ENCODE data around the gene PRR5L. TPM values are rescaled to one million over a fixed set of nuclear protein-coding genes. Genes with fewer than 3 reads are reported as not detected.

Gene PRR5L
- polyA plus RNA-seq, 4 donors = 5.6 to 62.2 (median 10.4) TPM

GRCh38 chr11:36360826-36361415 lies 64.8 kb downstream of the PRR5L start:
- DNase-seq = peak in 1 of 2 donors; percentile 51
- Histone ChIP-seq H3K36me3 (ENCODE audit: control insufficient read depth in 3 of 3, insufficient read depth in 2 of 3, low read depth in 1 of 3, low read length in 3 of 3) (no peaks in the 10 kb centered on the region), H3K4me1 (ENCODE audit: control insufficient read depth in 3 of 3, insufficient read depth in 2 of 3, low read depth in 1 of 3, low read length in 2 of 3) (peaks cover 4 to 49% (median 18%) of the 10 kb centered on the region in 3 donors), H3K4me3 (ENCODE audit: low read depth in 1 of 3, low read length in 3 of 3) (no peak overlapping the region), H3K27ac (ENCODE audit: low read depth in 1 of 3, low read length in 2 of 3) (peak overlapping the region in 1 of 3 donors; percentile 46), H3K27me3 (ENCODE audit: control insufficient read depth in 3 of 3, insufficient read depth in 3 of 3, low read length in 3 of 3) (no peaks in the 10 kb centered on the region), H3K9me3 (ENCODE audit: control insufficient read depth in 2 of 2, insufficient read depth in 1 of 2, low read depth in 1 of 2, low read length in 1 of 2) (no peaks in the 10 kb centered on the region)
- 60 to 67% (median 63%) methylated on average over 4 of the region's 4 CpGs for WGBS, 3 donors
- no peak for FAIRE-seq

DNA sequence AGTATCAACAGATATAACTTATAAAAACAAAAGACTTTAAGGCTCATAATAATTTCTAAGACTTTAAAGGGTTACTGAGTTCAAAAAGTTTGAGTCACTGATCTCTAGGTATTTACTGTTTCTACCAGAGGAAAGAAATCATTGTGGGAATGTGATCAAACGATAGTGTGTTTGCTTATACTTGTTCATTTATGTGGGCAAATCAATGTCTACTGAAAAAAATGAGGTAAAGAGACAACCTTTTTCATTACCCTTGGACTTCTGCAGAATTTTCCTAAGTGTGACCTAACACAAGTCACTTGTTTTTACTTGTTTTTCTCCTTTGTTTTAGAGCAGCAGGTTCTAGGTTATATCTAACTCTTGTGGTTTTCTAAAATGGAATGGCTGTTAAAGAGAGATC lies 65.4 kb downstream of the PRR5L start:
- FAIRE-seq (no peak), DNase-seq (no peak)
- no peak overlapping the region for H3K4me3 ChIP-seq (ENCODE audit: low read depth in 1 of 3, low read length in 3 of 3)
- no peaks in the 10 kb centered on the region for H3K27me3 ChIP-seq (ENCODE audit: control insufficient read depth in 3 of 3, insufficient read depth in 3 of 3, low read length in 3 of 3)
- peak overlapping the region in 1 of 3 donors; percentile 88 for H3K27ac ChIP-seq (ENCODE audit: low read depth in 1 of 3, low read length in 2 of 3)
- peaks cover 4 to 44% (median 18%) of the 10 kb centered on the region in 3 donors for H3K4me1 ChIP-seq (ENCODE audit: control insufficient read depth in 3 of 3, insufficient read depth in 2 of 3, low read depth in 1 of 3, low read length in 2 of 3)
- H3K36me3 ChIP-seq (ENCODE audit: control insufficient read depth in 3 of 3, insufficient read depth in 2 of 3, low read depth in 1 of 3, low read length in 3 of 3) = no peaks in the 10 kb centered on the region
- 19 to 45% (median 24%) methylated on average over 1 of the region's 1 CpG for WGBS, 3 donors
- no peaks in the 10 kb centered on the region for H3K9me3 ChIP-seq (ENCODE audit: control insufficient read depth in 2 of 2, insufficient read depth in 1 of 2, low read depth in 1 of 2, low read length in 1 of 2)

GRCh38 chr11:36361901-36362391 lies 65.9 kb downstream of the PRR5L start:
- no peaks in the 10 kb centered on the region for H3K27me3 ChIP-seq (ENCODE audit: control insufficient read depth in 3 of 3, insufficient read depth in 3 of 3, low read length in 3 of 3)
- DNase-seq (peak in 1 of 2 donors; percentile 67), FAIRE-seq (no peak)
- peaks cover 4 to 40% (median 18%) of the 10 kb centered on the region in 3 donors for H3K4me1 ChIP-seq (ENCODE audit: control insufficient read depth in 3 of 3, insufficient read depth in 2 of 3, low read depth in 1 of 3, low read length in 2 of 3)
- H3K9me3 ChIP-seq (ENCODE audit: control insufficient read depth in 2 of 2, insufficient read depth in 1 of 2, low read depth in 1 of 2, low read length in 1 of 2) = no peaks in the 10 kb centered on the region
- H3K4me3 ChIP-seq (ENCODE audit: low read depth in 1 of 3, low read length in 3 of 3) = no peak overlapping the region
- no peaks in the 10 kb centered on the region for H3K36me3 ChIP-seq (ENCODE audit: control insufficient read depth in 3 of 3, insufficient read depth in 2 of 3, low read depth in 1 of 3, low read length in 3 of 3)
- 42 to 87% (median 56%) methylated on average over 11 of the region's 11 CpGs for WGBS, 3 donors
- peak overlapping the region in 1 of 3 donors; percentile 88 for H3K27ac ChIP-seq (ENCODE audit: low read depth in 1 of 3, low read length in 2 of 3)

DNA sequence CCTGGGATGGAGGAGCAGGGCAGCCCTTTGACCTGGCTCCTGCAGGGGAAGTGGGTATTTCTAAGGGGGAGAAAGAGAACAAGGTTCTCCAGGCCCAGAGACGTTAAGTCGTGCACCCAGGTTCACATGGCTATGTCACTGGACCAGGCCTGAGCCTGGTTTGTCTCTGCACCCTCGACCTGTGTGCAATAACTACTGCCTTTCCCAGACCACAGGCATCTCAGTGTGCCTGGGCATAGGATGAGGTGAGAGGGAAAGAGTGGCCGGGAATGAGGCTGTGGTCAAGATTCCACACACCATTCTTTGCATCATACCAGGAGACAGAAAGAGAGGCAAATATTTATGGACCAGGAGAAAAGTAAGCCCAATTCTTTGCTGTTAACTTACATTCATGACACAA lies 66.8 kb downstream of the PRR5L start:
- DNase-seq (no peak), FAIRE-seq (no peak)
- Histone ChIP-seq H3K9me3 (ENCODE audit: control insufficient read depth in 2 of 2, insufficient read depth in 1 of 2, low read depth in 1 of 2, low read length in 1 of 2) (no peaks in the 10 kb centered on the region), H3K36me3 (ENCODE audit: control insufficient read depth in 3 of 3, insufficient read depth in 2 of 3, low read depth in 1 of 3, low read length in 3 of 3) (no peaks in the 10 kb centered on the region), H3K27me3 (ENCODE audit: control insufficient read depth in 3 of 3, insufficient read depth in 3 of 3, low read length in 3 of 3) (no peaks in the 10 kb centered on the region), H3K4me1 (ENCODE audit: control insufficient read depth in 3 of 3, insufficient read depth in 2 of 3, low read depth in 1 of 3, low read length in 2 of 3) (peaks cover 7 to 47% (median 18%) of the 10 kb centered on the region in 3 donors), H3K4me3 (ENCODE audit: low read depth in 1 of 3, low read length in 3 of 3) (no peak overlapping the region), H3K27ac (ENCODE audit: low read depth in 1 of 3, low read length in 2 of 3) (peak overlapping the region in 1 of 3 donors; percentile 88)
- 60 to 90% (median 83%) methylated on average over 4 of the region's 4 CpGs for WGBS, 3 donors

DNA sequence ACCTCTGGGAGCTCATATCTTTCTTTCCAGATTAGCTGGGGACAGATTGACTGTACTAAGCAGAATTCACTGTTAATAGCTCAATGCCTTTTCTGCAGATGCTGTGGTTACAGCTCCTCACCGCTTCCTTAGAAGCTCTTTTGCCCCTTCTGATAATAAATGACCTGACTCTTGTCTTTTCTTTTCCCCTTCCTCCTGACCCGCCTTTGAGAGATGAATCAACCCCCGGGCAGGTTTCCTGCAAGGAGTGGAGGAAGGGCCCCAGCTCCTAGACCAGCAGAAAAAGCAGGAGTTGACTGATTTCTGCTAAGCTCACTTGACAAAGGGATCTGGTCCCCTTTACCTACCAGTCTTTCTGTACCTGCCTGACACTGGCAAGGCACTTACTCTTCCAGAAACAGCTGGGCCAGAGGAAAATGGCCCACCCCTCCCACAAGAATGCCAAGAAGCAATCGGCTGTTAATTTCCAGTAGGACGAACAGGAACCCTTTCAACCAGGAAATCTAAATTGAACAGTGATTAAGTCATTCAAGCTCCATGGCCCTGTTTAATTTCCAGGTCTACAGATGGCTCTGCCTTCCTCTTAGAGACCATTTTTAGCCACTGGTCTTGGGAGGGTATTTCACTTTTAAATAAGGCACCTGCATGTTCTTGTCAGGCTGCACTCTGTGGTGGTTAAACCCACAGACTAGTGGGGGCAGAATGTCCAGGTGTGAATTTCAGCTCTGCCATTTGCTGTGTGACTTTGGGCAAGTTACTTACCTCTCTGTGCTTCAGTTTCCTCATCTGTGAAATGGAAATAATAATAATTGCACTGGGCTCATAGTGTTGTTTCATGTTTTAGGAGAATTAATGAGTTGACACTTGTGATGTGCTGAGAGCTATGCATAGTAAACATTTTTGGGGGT lies 67.5 kb downstream of the PRR5L start:
- Histone ChIP-seq H3K4me1 (ENCODE audit: control insufficient read depth in 3 of 3, insufficient read depth in 2 of 3, low read depth in 1 of 3, low read length in 2 of 3) (peaks cover 7 to 50% (median 18%) of the 10 kb centered on the region in 3 donors), H3K9me3 (ENCODE audit: control insufficient read depth in 2 of 2, insufficient read depth in 1 of 2, low read depth in 1 of 2, low read length in 1 of 2) (no peaks in the 10 kb centered on the region), H3K27ac (ENCODE audit: low read depth in 1 of 3, low read length in 2 of 3) (peak overlapping the region in 2 of 3 donors; percentile 85 to 88), H3K27me3 (ENCODE audit: control insufficient read depth in 3 of 3, insufficient read depth in 3 of 3, low read length in 3 of 3) (no peaks in the 10 kb centered on the region), H3K36me3 (ENCODE audit: control insufficient read depth in 3 of 3, insufficient read depth in 2 of 3, low read depth in 1 of 3, low read length in 3 of 3) (no peaks in the 10 kb centered on the region), H3K4me3 (ENCODE audit: low read depth in 1 of 3, low read length in 3 of 3) (no peak overlapping the region)
- WGBS, 3 donors = 17 to 34% (median 28%) methylated on average over 5 of the region's 5 CpGs
- DNase-seq = peak; percentile 37 to 77
- FAIRE-seq = no peak

DNA sequence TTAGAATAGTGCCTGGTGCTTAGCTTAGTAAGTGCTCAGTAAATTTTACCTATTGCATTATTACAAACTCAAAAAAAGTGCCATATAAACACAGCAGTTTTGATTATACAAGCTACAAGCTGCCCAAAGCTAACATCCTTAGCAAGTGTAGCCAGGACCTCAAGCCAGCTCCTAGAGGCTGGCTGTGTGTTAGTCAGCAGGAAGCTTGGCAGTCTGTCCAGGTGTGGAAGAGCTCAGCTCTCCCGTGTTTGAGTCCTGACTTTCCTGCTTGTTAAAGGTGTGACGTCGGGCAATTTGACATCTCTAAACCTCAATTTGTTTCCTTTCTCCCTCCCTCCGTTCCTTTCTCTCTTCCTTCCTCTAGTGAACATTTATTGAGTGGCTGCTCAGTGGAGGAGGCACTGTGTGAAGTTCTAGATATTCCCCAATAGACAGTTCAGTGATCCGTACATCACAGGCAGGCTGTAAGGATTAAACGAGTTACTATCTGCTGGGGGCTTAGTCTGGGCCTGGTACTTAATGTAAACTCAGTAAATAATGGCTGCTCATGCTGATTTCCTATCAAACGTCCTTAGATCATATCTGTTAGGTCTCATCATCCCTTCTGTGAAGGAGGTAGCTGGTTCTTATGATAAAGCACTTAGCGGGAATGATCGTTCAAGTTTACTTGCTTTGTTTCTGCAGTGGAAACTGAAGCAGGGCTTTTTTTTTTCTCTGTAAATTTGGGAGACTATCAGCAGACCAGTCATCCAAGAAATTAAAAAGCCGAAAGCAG lies 68.7 kb downstream of the PRR5L start:
- H3K4me3 ChIP-seq (ENCODE audit: low read depth in 1 of 3, low read length in 3 of 3) = no peak overlapping the region
- no peaks in the 10 kb centered on the region for H3K36me3 ChIP-seq (ENCODE audit: control insufficient read depth in 3 of 3, insufficient read depth in 2 of 3, low read depth in 1 of 3, low read length in 3 of 3)
- 66 to 77% (median 66%) methylated on average over 10 of the region's 10 CpGs for WGBS, 3 donors
- H3K4me1 ChIP-seq (ENCODE audit: control insufficient read depth in 3 of 3, insufficient read depth in 2 of 3, low read depth in 1 of 3, low read length in 2 of 3) = peaks cover 7 to 50% (median 18%) of the 10 kb centered on the region in 3 donors
- FAIRE-seq (no peak), DNase-seq (no peak)
- no peaks in the 10 kb centered on the region for H3K27me3 ChIP-seq (ENCODE audit: control insufficient read depth in 3 of 3, insufficient read depth in 3 of 3, low read length in 3 of 3)
- H3K27ac ChIP-seq (ENCODE audit: low read depth in 1 of 3, low read length in 2 of 3) = peak overlapping the region in 1 of 3 donors; percentile 88
- H3K9me3 ChIP-seq (ENCODE audit: control insufficient read depth in 2 of 2, insufficient read depth in 1 of 2, low read depth in 1 of 2, low read length in 1 of 2) = no peaks in the 10 kb centered on the region

DNA sequence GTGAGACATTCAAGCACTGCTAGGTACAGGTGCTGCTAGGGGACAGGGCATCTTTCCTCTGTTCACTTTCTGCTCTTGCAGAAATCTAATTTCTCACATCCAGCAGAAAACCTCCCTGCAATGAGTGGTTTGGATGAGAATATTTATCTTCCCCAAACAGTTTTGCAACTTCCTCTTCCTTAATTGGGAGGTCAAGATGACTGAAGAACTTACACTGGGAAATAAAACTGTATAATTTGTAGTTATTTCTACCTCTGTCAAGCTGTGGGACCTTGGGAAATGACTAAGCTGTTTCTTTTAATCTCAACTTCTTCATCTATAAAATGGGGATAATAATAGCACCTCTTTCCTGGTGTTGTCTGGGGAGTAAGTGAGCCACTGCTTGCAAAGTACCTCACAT lies 69.8 kb downstream of the PRR5L start:
- no peak overlapping the region for H3K27ac ChIP-seq (ENCODE audit: low read depth in 1 of 3, low read length in 2 of 3)
- H3K9me3 ChIP-seq (ENCODE audit: control insufficient read depth in 2 of 2, insufficient read depth in 1 of 2, low read depth in 1 of 2, low read length in 1 of 2) = no peaks in the 10 kb centered on the region
- no peaks in the 10 kb centered on the region for H3K36me3 ChIP-seq (ENCODE audit: control insufficient read depth in 3 of 3, insufficient read depth in 2 of 3, low read depth in 1 of 3, low read length in 3 of 3)
- no peak overlapping the region for H3K4me3 ChIP-seq (ENCODE audit: low read depth in 1 of 3, low read length in 3 of 3)
- no peak for FAIRE-seq
- no peak for DNase-seq
- no peaks in the 10 kb centered on the region for H3K27me3 ChIP-seq (ENCODE audit: control insufficient read depth in 3 of 3, insufficient read depth in 3 of 3, low read length in 3 of 3)
- H3K4me1 ChIP-seq (ENCODE audit: control insufficient read depth in 3 of 3, insufficient read depth in 2 of 3, low read depth in 1 of 3, low read length in 2 of 3) = peaks cover 7 to 45% (median 18%) of the 10 kb centered on the region in 3 donors
